ENCODE measurements around the gene PREX1. TPM values are rescaled to one million over a fixed set of nuclear protein-coding genes. Genes with fewer than 3 reads are reported as not detected.

The PREX1 gene
- total and polyA plus RNA-seq, 2 experiments from 2014 or later, result 2.4 to 10.3 TPM

- TF ChIP-seq ZNF462 (CRISPR knock-in tag; IDR thresholded peaks at IDR 0.05), result no peak
- no peak for TF ChIP-seq CREB1 (CRISPR knock-in tag; IDR thresholded peaks at IDR 0.05; ENCODE audit: low read depth)
These were observed 42.5 kb downstream of the PREX1 start (continued) for GRCh38 chr20:48785256-48785655.

GRCh38 chr20:48784273-48784641 lies 43.5 kb downstream of the PREX1 start:
- Histone ChIP-seq H2AFZ (no peak overlapping the region), H3F3A (replicated peaks; ENCODE audit: low read depth) (no peaks in the 10 kb centered on the region), H3K36me3 (ENCODE audit: insufficient read depth) (no peaks in the 10 kb centered on the region), H3K27ac (ENCODE audit: low read depth) (no peak overlapping the region), H3K4me3 (no peak overlapping the region), H4K20me1 (replicated peaks; ENCODE audit: insufficient read depth) (no peaks in the 10 kb centered on the region), H3K4me1 (ENCODE audit: insufficient read depth) (no peaks in the 10 kb centered on the region), H3K79me2 (replicated peaks; ENCODE audit: insufficient read depth) (no peaks in the 10 kb centered on the region), H3K4me2 (no peak overlapping the region), H3K27me3 (ENCODE audit: insufficient read depth) (no peaks in the 10 kb centered on the region), H3K9me2 (ENCODE audit: insufficient read depth) (no peaks in the 10 kb centered on the region)
- H3K4me3 Mint-ChIP-seq, result no peak overlapping the region
- peaks cover 15% of the 10 kb centered on the region for H3K4me1 Mint-ChIP-seq
- peaks cover 6% of the 10 kb centered on the region; the same call in 2 of the 3 replicates for H3K9me3 Mint-ChIP-seq
- TF ChIP-seq POLR2AphosphoS5 (IDR thresholded peaks at IDR 0.05; ENCODE audit: low read depth) (no peak), ZNF114 (CRISPR knock-in tag; IDR thresholded peaks at IDR 0.05) (no peak), EZH2 (IDR thresholded peaks at IDR 0.05; ENCODE audit: low read depth, unreplicated experiment) (no peak), CTCF (conservative IDR thresholded peaks at IDR 0.05; ENCODE audit: low read depth in 2 of 2) (no peak), ZNF462 (CRISPR knock-in tag; IDR thresholded peaks at IDR 0.05) (no peak), ETS1 (IDR thresholded peaks at IDR 0.05) (no peak)
- H3K36me3 Mint-ChIP-seq (ENCODE audit: low read depth), result peaks cover 5% of the 10 kb centered on the region; the same call in 2 of the 3 replicates
- H3K27ac Mint-ChIP-seq, result no peak overlapping the region
- DNase-seq (ENCODE audit: low spot score) (no peak), ATAC-seq (no peak)
- peaks cover 5% of the 10 kb centered on the region for H3K27me3 Mint-ChIP-seq (ENCODE audit: insufficient read depth, low read depth, poor library complexity)
